ENCODE measurements around the gene SCAF8.

DNA sequence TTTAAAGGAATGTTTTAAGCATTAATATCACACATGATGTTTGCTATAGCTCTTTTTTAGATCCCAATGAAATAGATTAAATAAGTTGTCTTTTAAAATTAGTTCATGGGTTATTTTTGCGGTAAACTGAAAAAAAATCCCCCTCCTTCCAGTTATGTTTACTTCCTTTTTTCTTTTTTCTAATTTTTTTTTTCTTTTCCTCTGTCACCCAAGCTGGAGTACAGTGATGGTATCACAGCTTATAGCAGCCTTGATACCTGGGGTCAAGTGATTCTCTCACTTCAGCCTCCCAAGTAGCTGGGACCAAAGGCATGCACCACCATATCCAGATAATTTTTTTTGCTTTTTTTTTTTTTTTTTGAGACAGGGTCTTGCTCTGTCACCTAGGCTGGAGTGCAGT lies 17.8 kb upstream of the SCAF8 start:
- TF ChIP-seq, protein P1, sequence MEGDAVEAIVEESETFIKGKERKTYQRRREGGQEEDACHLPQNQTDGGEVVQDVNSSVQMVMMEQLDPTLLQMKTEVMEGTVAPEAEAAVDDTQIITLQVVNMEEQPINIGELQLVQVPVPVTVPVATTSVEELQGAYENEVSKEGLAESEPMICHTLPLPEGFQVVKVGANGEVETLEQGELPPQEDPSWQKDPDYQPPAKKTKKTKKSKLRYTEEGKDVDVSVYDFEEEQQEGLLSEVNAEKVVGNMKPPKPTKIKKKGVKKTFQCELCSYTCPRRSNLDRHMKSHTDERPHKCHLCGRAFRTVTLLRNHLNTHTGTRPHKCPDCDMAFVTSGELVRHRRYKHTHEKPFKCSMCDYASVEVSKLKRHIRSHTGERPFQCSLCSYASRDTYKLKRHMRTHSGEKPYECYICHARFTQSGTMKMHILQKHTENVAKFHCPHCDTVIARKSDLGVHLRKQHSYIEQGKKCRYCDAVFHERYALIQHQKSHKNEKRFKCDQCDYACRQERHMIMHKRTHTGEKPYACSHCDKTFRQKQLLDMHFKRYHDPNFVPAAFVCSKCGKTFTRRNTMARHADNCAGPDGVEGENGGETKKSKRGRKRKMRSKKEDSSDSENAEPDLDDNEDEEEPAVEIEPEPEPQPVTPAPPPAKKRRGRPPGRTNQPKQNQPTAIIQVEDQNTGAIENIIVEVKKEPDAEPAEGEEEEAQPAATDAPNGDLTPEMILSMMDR (IDR thresholded peaks at IDR 0.05): no peak
- TF ChIP-seq ZFX (IDR thresholded peaks at IDR 0.05; ENCODE audit: borderline replicate concordance): no peak

Data from 22Rv1 (cell line).